Limb (tissue), 2 donors: ENCODE results near the gene LARP6.
"Not testable (repeated sequence)": the region's sequence is repeated elsewhere in the genome, so short reads cannot be mapped to it uniquely, and the experiment has no call there.

ENCODE experiments used
- DNase-seq, 2 donors: peaks; one replicate each; pipeline ENCODE4 v3.0.0-alpha.2; 2016; ENCODE audit errors: extremely low spot score in 2 of 2

The LARP6 gene

GRCh38 chr15:70853973-70854665 lies at the start of gene LARP6:
Gene LARP6 (minus strand): TSS chr15:70854157. CDS start chr15:70854088, 69 bp downstream.
- DNase-seq, result peak in 1 of 2 donors; percentile 83

GRCh38 chr15:70902107-70902506 lies 48.1 kb upstream of the LARP6 start:
- no peak for DNase-seq

- peak in 1 of 2 donors; percentile 64 for DNase-seq
Measured at GRCh38 chr15:70892912-70893560, 39.1 kb upstream of the LARP6 start.

- peak; percentile 90 to 91 for DNase-seq
Measured at GRCh38 chr15:70892002-70892911, 38.3 kb upstream of the LARP6 start, which contains the start of the genes LRRC49 and THAP10. Gene LRRC49 (plus strand): TSS chr15:70892826. CDS start chr15:70892895, 69 bp downstream. Gene THAP10 (minus strand): TSS chr15:70892433. CDS start chr15:70892272, 161 bp downstream.

- DNase-seq, result no peak
Measured at GRCh38 chr15:70882361-70882760, 28.4 kb upstream of the LARP6 start.

GRCh38 chr15:70880781-70881180 lies 26.8 kb upstream of the LARP6 start:
- no peak for DNase-seq

- no peak for DNase-seq
Measured at GRCh38 chr15:70879401-70879800, 25.4 kb upstream of the LARP6 start.

GRCh38 chr15:70876683-70877082 lies 22.7 kb upstream of the LARP6 start:
- DNase-seq, result no peak

DNA sequence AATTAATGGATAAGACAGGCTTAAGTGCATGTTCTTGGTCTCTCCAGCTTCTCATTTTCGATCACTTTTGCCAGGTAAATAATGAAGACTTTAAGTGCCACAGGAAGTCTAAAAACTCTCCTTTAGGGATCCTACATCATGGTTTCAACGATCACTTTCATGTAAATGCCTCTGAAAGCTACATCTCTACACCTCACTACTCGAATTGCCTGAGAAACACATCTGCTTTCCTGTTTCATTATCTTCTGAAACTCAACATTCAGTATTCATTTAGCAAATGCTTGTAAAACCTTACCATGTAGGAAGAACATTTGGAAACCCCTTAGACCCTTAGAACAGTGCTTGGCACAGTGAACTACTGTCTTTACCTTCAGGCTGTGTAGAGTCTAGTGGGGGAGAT lies 22.1 kb upstream of the LARP6 start:
- no peak for DNase-seq

DNA sequence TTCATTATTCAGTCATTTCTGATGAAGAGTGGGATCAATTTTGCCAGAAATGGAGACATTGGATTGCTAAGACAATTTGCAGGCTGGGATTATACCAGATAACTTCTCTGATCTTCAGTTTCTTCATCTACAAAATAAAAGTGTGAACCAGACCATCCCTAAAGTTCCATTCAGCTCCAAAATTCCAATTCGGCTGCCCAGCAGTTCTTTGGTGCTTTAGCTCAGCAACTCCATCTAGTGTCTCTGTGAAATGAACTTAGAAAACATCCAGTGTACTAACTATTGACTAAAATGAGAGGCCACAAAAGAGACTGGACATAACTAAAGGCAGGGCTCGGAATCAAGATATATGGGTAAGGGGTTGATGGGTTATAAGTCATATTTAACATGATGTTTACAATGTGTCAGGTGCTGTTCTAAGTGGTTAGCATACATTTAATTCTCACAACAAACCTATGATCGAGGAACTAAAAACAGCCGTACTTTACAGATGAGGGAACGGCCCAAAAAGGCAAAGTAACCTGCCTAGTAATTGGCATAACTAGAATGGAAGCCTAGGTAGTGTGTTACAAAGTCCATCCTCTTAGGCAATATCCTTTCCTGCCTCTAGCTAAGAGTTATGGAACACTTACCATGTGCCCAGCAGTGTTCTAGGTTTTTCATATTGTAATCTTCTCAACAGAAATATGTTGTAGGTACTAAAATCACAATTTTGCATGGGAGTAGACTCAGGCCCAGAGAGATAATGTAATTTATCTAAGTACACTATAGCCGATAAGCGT lies 21.2 kb upstream of the LARP6 start:
- DNase-seq, result peak in 1 of 2 donors; percentile 61

- DNase-seq, result no peak
Measured at GRCh38 chr15:70873232-70874054, 19.5 kb upstream of the LARP6 start.

DNA sequence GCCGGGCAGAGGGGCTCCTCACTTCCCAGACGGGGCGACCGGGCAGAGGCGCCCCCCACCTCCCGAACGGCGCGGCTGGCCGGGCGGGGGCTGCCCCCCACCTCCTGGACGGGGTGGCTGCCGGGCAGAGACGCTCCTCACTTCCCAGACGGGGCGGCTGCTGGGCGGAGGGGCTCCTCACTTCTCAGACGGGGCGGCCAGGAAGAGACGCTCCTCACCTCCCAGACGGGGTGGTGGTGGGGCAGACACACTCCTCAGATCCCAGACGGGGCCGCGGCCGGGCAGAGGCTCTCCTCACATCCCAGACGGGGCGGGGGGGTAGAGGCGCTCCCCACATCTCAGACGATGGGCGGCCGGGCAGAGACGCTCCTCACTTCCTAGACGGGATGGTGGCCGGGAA lies 17.5 kb upstream of the LARP6 start:
- DNase-seq, result not testable (repeated sequence)

DNA sequence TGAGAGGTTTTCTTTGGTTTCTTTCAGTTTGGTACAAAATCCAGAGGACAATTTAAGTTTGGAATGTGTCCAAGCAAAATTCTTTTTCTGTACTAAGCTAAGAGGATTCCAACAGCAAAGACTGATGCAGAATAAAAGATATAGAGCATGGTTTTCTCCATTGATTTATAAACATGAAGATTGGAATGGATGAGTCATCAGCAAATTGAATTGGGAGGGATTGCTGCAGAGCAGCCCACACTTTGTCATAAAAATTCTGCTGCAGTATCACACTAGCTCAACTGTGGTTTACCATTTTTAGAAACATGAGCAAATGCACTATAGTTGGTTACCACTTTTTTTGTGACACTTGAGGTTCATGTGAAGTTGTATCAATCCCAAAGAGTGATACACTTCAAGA lies 16.1 kb upstream of the LARP6 start:
- peak in 1 of 2 donors; percentile 61 for DNase-seq

DNA sequence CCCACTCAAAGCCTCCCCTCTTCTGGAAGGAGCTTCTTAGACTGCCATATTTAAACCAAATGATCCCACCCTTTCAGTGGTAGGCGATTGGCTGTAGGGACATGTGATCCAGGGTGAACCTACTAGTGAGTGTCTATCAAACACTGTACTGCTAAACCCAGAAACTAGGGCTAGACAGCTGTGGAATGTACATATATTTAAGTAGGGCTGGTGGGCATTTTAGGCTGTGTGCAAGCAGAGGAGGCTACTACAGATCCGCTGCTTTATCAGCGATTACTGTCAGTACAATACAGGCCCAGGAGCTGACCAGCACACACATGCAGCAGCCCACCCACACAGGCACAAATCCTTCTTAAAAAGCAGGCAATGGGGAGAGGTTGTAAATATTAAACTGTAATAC lies 15.4 kb upstream of the LARP6 start:
- no peak for DNase-seq

- peak; percentile 59 to 67 for DNase-seq
Measured at GRCh38 chr15:70867911-70868467, 14.0 kb upstream of the LARP6 start.

GRCh38 chr15:70866982-70867641 lies 13.2 kb upstream of the LARP6 start:
- no peak for DNase-seq

GRCh38 chr15:70863450-70864218 lies 9.7 kb upstream of the LARP6 start:
- no peak for DNase-seq

DNA sequence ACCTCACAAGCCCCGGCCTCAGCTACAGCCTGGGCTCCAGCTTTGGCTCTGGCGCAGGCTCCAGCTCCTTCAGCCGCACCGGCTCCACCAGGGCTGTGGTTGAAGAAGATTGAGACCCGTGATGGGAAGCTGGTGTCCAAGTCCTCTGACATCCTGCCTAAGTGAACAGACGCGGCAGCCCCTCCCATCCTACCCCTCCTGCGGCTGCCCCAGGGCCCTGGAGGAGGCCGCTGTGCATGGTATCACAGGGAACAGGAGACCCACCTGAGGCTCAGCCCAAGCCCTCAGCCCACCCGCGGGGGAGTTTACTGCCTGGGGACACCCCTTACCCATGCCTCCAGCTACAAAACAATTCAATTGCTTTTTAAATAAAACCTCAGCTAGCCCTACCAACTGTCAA lies 6.0 kb upstream of the LARP6 start:
- no peak for DNase-seq
